NCI-H526 (cell line): ENCODE measurements around the gene SOX13.

ENCODE experiments used
- DNase-seq, 2 experiments: peaks; one replicate each; lab custom pipeline; 2025; lab: John Stamatoyannopoulos, UW

The SOX13 gene

DNA sequence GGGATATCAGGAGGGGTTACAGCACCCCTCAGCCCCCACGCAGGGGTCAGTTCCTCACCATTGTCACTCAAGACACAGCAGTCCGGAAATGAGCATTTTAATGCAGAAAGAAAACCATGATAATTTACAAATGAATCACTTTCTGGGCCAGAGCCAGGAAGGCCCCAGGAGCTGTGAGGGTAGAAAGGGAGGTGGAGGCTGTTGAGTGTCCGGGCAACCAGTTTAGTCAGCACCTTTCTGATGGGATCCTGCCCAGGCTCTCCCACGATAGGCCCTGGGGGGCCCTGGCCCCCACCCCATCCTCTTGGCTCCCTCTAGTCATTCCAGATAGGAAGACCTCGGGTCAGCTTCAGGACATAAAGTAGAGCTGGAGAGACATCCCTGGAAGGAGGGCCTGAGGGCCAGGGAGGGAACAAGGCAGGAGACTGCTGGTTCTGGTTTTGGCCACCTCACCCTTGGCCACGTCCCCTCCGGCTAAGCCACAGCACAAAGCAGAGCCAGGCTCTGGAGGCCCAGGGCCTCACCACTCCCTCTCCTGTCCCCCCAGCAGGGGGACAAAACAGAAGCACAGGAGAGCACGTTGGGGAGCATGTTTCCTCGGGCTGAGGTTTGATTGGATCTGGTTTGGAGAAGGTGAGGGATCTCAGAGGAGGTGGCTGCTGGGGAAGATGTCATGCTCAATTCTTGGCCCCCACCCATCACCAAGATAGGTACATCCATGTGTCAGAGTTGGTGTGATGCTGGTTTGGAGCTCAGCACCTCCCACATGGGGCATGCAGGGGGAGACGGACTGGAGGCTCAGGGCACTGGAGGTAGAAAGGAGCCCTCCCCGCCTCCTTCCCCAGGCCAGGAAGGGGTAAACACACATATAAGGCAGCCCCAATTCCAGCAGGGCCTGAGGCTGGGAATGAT, 58.3 kb downstream of the SOX13 start:
- no peak for DNase-seq

DNA sequence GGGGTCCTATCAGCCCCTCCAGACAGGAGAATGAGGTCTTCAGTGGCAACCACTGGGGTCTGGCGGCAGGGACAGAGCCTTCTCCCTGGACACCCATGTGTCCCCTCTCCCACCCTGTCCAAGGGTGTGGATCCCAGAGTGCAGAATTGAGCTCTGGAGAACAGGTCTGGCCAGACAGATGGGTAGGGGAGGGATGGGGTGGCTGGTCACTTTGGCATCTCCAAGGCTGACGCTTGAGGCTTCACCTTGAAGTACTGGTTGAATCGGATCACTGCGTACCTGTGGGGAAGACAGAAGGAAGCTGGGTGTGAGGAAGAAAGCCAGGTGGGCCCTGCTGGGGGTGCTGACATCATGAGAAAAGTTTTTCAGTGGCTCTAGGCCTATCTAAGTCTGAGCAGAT, 59.1 kb downstream of the SOX13 start:
- no peak for DNase-seq

- DNase-seq = no peak
Measured at GRCh38 chr1:204132718-204133117, 59.8 kb downstream of the SOX13 start.

DNA sequence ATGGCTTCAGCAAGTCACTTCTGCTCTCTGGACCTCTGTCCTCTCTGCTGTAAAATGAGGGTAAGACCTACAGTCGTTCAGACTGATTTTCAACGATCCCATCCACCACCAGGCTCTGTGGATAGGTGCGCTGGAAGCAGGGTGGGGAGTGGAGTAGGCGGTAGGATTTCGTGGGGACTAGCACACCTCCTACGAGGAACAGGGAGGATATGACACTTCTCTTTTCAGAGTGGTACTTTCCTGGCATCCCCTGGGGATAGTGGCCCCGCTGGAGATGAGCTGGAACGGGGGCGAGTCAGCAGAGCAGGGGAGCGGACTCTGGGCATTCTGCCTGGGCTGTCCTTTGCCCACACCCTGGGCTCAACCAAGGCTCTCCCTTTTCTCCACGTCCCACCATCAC, 61.2 kb downstream of the SOX13 start:
- DNase-seq = no peak

GRCh38 chr1:204136814-204137213, 63.9 kb downstream of the SOX13 start:
- DNase-seq = no peak

GRCh38 chr1:204139088-204139487, 66.2 kb downstream of the SOX13 start:
- DNase-seq = no peak

DNA sequence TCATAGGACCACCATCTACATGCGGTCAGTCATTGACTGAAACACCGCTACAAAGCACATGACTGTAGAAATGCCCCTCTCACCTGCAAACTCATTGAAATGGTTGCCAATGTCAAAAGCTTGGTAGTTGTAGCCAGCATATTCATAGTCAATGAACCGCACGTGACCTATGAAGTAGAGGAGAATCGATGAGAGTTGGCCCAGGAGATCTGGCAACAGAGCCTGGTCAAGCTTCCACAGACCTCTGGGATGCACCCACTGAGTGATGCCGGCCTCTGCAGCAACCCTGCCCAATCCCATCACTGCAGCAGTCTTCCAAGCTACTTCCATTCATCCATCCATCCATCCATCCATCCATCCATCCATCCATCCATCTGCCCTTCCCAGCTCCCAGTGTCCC, 67.0 kb downstream of the SOX13 start:
- no peak for DNase-seq

DNA sequence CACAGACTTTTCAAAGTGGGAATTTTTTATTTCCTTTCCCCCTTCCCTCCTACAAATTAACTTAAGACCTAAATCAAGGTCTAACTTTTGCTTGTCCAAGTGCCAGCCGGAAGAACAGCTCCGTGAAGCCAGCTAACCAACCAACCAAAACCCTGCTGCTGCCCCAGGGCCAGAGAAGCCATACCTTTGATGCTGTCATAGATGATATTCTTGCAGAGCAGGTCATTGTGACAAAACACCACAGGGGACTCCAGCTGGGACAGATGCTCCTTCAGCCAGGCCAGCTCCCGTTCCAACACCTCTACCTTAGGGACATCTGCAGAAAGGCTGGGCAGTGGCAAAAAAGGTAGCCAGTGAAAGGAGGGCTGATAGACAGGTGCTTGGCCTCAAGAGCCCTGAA, 68.2 kb downstream of the SOX13 start:
- no peak for DNase-seq

DNA sequence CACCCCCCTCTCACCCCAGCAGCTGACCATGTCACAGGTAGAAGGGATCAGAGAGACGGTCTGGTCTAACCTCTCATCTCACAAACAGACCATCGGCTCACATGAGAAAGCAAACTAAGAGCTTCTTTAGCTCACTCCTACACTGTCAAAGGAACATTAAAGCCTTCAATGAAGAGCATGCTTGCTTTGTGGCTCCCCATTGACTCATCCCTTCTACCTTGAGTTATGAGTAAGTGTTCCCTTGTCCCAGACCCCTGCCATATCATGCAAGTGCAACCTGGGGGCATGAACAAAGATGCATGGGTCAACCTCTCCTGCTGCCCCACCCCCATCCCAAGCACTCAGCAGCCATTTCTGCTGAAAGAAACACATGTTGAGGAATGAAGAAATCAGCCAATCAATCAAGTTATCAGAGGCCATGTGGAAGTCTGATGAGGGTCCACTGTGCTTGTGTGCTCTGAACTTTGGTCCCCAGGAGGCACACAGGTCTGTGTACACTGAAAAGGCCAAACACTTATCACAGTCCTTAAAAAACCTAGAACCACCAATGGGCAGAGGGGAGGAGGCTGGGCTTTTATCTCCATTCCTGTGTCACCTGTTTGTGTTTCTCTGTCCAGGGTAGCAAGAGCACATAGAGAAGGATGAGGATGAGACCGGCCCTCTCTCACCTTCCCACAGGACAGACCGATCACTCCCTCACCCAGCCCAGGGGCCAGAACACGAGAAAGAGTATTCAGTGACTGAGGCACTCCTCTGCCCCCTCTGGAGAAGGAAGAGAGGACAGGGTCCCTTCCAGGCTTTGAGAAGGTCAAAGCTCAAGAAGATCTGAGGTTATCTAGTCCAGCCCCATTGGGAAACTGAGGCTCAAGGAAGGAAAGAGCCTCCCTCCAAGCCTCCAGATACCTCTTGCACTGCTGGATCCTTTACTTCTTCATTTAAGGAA, 69.4 kb downstream of the SOX13 start:
- no peak for DNase-seq

- no peak for DNase-seq
Measured at GRCh38 chr1:204143276-204144041, 70.5 kb downstream of the SOX13 start.

- DNase-seq = no peak
Measured at GRCh38 chr1:204145033-204145504, 72.2 kb downstream of the SOX13 start.

DNA sequence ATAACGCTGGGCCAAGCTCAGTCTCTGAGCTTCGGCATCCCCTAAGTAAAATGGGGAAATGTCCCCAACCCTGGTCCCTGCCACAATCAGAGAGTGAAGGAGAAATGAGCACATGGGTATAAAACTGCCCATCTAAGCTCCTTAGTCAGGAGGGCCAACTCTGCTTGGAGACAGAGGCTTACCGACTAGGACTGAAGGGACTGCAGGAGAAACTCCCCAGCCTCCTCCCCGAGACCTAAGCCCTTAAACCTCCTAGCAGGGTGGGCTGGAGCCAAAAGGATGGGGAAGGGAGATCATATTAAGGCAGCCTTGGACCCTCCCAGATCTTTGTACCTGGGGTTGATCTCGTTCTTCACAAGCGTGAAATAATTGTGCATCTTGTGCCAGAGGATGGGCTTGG, 73.4 kb downstream of the SOX13 start:
- no peak for DNase-seq

- no peak for DNase-seq
Measured at GRCh38 chr1:204146965-204147364, 74.0 kb downstream of the SOX13 start.

DNA sequence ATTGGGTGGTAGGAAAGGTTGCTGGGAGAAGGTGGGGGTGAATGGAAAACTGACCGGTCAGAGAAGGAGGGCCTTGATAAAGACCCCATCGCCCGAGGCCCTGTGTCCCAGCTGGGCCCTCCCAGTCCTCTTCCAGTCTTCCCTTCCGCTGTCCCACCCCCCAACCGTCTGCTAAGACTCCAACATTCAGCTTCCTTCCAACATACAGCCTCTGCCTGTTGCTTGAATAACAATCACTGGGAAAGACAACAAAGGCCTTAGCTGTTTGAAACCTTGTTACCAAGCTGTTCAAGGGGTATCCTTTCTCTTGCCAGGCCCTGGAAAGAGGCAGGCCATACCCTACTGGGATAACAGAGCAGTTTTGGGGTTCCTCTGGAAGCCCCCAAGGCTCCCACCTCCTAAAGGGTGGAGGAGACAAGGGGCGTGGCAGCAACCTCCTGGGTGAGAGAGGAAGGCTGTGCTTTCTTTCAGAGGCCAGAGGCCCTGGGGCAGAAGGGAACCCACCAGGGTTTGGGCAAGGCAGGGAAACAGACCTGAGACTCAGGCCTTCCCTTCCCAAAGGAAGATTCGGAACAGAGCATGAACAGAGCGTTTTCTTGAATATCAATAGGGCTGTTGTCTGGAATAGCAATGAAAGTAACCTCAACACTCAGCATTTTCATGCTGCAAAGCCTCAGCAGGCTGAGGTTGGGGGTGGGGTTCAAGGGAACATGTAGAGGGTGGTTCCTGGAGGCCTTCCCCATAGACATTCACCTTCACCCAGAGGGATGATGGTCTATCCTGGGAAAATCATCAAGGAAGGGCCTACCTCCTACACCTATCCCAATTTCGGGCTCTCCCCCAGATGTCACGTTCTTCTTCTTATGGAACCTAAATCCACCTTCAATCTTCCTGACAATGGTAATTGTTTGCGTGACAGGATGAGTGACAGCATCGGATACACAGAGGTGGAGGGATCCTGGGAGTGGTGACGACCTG, 74.8 kb downstream of the SOX13 start:
- no peak for DNase-seq

DNA sequence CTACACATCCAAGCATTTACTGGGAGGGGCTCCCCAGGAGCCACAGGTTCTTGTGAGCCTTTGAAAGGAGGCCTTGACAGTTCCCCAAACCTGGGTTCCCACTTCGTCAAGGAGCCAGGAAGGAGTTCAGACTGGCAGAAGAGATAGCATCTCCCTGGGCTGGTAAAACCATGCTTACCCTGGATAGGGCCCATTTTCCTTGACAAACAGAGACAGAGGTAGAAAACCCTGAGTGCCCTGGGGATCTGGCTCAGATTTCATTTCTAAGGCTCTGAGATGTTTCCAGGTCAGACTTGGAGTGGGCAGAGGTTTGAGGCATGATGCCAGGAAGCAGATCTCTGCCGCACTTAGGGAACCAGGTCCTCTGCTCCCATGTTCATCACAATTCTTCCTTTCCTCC, 76.2 kb downstream of the SOX13 start:
- no peak for DNase-seq

GRCh38 chr1:204149635-204150565, 77.0 kb downstream of the SOX13 start:
- DNase-seq = no peak

DNA sequence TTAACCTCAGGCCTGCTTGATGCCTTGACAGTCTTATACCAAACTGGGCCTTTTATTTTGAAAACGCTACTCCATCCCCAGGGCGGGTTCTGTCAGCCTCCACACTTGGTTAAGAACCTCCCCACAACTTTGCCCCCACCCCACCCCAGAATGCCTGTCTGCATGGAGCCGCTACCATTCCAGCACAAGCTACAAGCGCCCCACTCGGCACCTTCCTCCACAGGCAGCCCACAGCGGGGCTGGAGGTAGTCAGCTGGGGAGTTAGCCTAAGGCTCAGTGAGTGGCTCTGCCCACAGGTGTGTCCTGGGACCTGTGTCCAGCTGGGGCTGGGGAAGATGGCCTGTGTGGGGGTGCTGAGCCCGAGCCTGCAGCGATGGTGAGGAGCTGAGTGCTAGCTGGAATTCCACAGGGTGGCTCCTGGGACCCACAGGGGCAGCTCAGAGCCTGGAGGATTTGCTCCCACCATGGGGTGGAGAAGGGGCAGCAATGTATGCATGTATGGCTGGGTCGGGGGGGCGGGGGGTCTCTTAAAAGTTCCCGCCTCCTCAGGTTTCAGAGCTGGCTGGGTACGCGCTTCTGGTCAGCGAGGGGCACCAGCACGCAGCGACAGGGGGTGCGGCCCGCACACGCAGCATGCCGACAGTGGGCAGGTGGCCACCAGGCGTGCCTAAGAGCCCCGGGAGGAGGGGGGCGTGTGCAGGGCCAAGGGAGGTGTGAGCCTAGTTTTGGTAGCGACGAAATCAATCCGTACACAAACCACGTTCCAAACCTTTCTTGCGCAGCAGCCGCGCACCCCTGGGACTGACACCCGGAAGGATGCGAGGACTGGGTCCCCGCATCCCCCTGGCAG, 78.0 kb downstream of the SOX13 start:
- DNase-seq = peak in 1 of 2 experiments; percentile 61

DNA sequence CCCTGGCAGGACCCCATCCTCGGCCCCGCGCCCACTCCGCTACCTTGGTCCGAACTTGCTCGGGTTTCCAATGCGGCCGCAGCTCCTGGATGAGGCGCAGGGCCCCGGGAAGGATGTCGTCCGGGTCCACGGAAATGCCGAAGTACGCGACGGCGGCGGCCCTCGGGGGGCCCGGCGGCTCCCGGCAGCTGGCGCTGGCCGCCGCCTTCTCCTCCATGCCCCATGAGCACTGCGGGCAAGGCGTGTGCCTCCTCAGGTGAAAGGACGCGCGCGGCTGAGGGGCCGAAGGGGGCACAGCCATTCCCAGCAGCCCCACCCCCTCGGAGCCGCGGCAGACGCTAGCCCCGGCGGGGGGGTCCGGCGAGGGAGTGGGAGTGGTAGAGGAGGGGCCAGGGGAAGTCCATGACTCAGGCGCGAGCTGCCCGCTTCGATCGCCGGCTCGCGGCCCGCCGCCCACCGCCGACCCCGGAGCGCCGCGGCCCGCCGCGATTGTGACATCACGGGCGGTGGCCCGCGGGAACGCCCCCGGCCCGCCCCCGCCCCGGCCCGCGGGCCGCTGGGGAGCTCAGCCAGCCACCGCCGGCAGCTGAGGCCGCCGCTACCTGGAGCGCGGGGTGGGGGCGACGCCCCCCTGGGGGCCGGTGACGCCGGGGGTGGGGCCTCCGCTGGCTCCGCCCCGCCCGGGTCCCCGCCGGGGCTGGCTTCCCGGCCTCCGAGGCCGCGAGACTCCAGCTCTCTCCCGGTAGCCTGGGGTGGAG, 78.8 kb downstream of the SOX13 start, which contains the start of gene ETNK2:
Gene ETNK2 (minus strand): TSS at position 493 of the 758 bp plus-strand sequence. CDS start 192 bp downstream, at position 301.
- DNase-seq = peak; percentile 9 to 71
